K562 (cell line): ENCODE results near the gene DAD1. TPM values are rescaled to one million over a fixed set of nuclear protein-coding genes. Genes with fewer than 3 reads are reported as not detected.

Source experiments
- ATAC-seq: fragments of 200-7000 bp; cut with Tn5 transposase; 3 replicates; pipeline ENCODE4 v1.9.1; 2020; ENCODE audit warnings: moderate library complexity
- BruUV-seq: library from RNA; stranded (reverse); fragments of 400-500 nt; replicated peaks from 2 replicates; lab custom pipeline; 2021; lab: Mats Ljungman, UMichigan
- CTCF ChIA-PET: fragments of 300-600 bp; formaldehyde crosslinking; extraction: SDS; loops from one replicate; lab custom pipeline; 2021; ENCODE audit warnings: low intra/inter-chr PET ratio; lab: Yijun Ruan, JAX
- POLR2A ChIA-PET: fragments of 300-600, 350-650 bp; sonication (Branson Sonifier 250); formaldehyde crosslinking; extraction: SDS; loops from one replicate; lab custom pipeline; 2021; ENCODE audit warnings: antibody characterized with exemption, inconsistent platforms; lab: Yijun Ruan, JAX
- DNase-seq, 4 experiments: peaks; one replicate each; pipeline versions ENCODE4 v3.0.0 to v3.0.0-alpha.2; 2011 to 2018; ENCODE audit warnings: low spot score in 3 of 4, mixed read lengths in 3 of 4; ENCODE audit errors: extremely low read depth in 1 of 4
- FAIRE-seq: peaks from 2 replicates; lab custom pipeline; 2011; peaks lifted over from hg19 to GRCh38; lab: Jason Lieb, UNC
- H2AFZ ChIP-seq: 2 replicates; pipeline ENCODE4 v1.6.0; 2011; ENCODE audit warnings: low read depth, low read length, control low read depth, inconsistent platforms
- H3K27ac ChIP-seq: fragments of 200-600 bp; 3 replicates; pipeline ENCODE4 v1.8.0; 2011; ENCODE audit warnings: low read depth, mild to moderate bottlenecking, control low read depth, inconsistent platforms, low read length, moderate library complexity, mixed read lengths; ENCODE audit errors: extremely low read depth
- H3K27me3 ChIP-seq, 2 experiments: fragments of 300-600 bp in 1 of 2; 2 replicates in 1 of 2; 3 replicates in 1 of 2; pipeline versions ENCODE4 v1.6.0 to v1.8.0; 2011; ENCODE audit warnings: inconsistent platforms in 2 of 2, low read length in 2 of 2, mild to moderate bottlenecking in 1 of 2, mixed read lengths in 1 of 2, moderate library complexity in 1 of 2; ENCODE audit not compliant: control insufficient read depth in 2 of 2, insufficient read depth in 2 of 2
- H3K36me3 ChIP-seq: fragments of 300-600 bp; 3 replicates; pipeline ENCODE4 v1.8.0; 2011; ENCODE audit warnings: mild to moderate bottlenecking, low read length, inconsistent platforms; ENCODE audit not compliant: control insufficient read depth, insufficient read depth
- H3K4me1 ChIP-seq, 2 experiments: fragments of 200-600 bp in 1 of 2; replicated peaks in 1 of 2; 2 replicates in 1 of 2; 3 replicates in 1 of 2; pipeline versions ENCODE4 v1.5.1 to v1.8.0; 2011; ENCODE audit warnings: inconsistent platforms in 2 of 2, low read length in 2 of 2, mild to moderate bottlenecking in 1 of 2, mixed read lengths in 1 of 2, moderate library complexity in 1 of 2; ENCODE audit not compliant: control insufficient read depth in 2 of 2, insufficient read depth in 2 of 2
- H3K4me2 ChIP-seq: 2 replicates; pipeline ENCODE4 v1.6.1; 2011; ENCODE audit warnings: low read length, control low read depth, inconsistent platforms, mixed read lengths; ENCODE audit not compliant: insufficient read depth
- H3K4me3 ChIP-seq: fragments of 200-600 bp; sonication (generic), shearing (Covaris generic); 2 replicates; pipeline ENCODE4 v1.5.1; 2016; ENCODE audit warnings: control low read depth, inconsistent platforms
- H3K79me2 ChIP-seq: fragments of 200-600 bp; 3 replicates; pipeline ENCODE4 v1.8.0; 2011; ENCODE audit warnings: low read length, inconsistent platforms; ENCODE audit not compliant: control insufficient read depth, insufficient read depth
- H3K9ac ChIP-seq, 2 experiments: 2 replicates each; pipeline versions ENCODE4 v1.6.0 to v1.6.1; 2011; ENCODE audit warnings: low read depth in 2 of 2, low read length in 2 of 2, control low read depth in 1 of 2, inconsistent platforms in 1 of 2, mild to moderate bottlenecking in 1 of 2, mixed read lengths in 1 of 2; ENCODE audit not compliant: insufficient read depth in 1 of 2
- H3K9me1 ChIP-seq: one replicate; pipeline ENCODE4 v1.6.0; 2011; ENCODE audit warnings: inconsistent platforms, mild to moderate bottlenecking, low read length, moderate library complexity; ENCODE audit not compliant: control insufficient read depth, insufficient read depth
- H3K9me3 ChIP-seq: replicated peaks from 2 replicates; pipeline ENCODE4 v1.5.1; 2011; ENCODE audit warnings: low read depth, low read length, inconsistent platforms; ENCODE audit not compliant: control insufficient read depth, insufficient read depth
- H4K20me1 ChIP-seq: replicated peaks from 2 replicates; pipeline ENCODE4 v1.6.1; 2011; ENCODE audit warnings: low read length, inconsistent platforms, mixed read lengths; ENCODE audit not compliant: control insufficient read depth, insufficient read depth
- CREB3 ChIP-seq: fragments of 450-650 bp; conservative IDR thresholded peaks from 2 replicates; pipeline ENCODE4 v1.6.1; 2016; ENCODE audit warnings: missing genetic modification characterization, low read depth, mild to moderate bottlenecking, missing compliant biosample characterization, moderate library complexity
- E2F3 ChIP-seq: fragments of 250-450 bp; sonication (Bioruptor Pico); IDR thresholded peaks from 2 replicates; pipeline ENCODE4 v1.4.0; 2020; ENCODE audit warnings: mild to moderate bottlenecking
- FOXA3 ChIP-seq, 2 experiments: fragments of 450-650 bp in 1 of 2; sonication (generic) in 1 of 2; formaldehyde crosslinking; IDR thresholded peaks in 1 of 2; conservative IDR thresholded peaks in 1 of 2; 2 replicates each; pipeline versions ENCODE4 v1.4.0 to v1.8.0; 2020 to 2022; ENCODE audit warnings: mild to moderate bottlenecking in 2 of 2, missing genetic modification reagents in 1 of 2
- IRF2 ChIP-seq: sonication (generic); formaldehyde crosslinking; IDR thresholded peaks from 2 replicates; pipeline ENCODE4 v1.8.1; 2022; ENCODE audit warnings: mild to moderate bottlenecking, missing genetic modification reagents
- RBM17 ChIP-seq: fragments of 200-400 bp; formaldehyde crosslinking; IDR thresholded peaks from 2 replicates; pipeline ENCODE4 v1.6.1; 2017; ENCODE audit warnings: low read depth, mild to moderate bottlenecking, low read length, borderline replicate concordance
- SMAD4 ChIP-seq: fragments of 250-450 bp; sonication (Bioruptor Pico); conservative IDR thresholded peaks from 2 replicates; pipeline ENCODE4 v1.8.0; 2021; ENCODE audit warnings: inconsistent platforms, mild to moderate bottlenecking, moderate library complexity
- TSC22D4 ChIP-seq: fragments of 450-650 bp; IDR thresholded peaks from 2 replicates; pipeline ENCODE4 v1.6.1; 2016; ENCODE audit warnings: missing genetic modification characterization, missing biosample characterization, control low read depth
- YY1 ChIP-seq, 3 experiments: IDR thresholded peaks; 2 replicates each; pipeline ENCODE4 v1.6.1; 2011; ENCODE audit warnings: low read length in 2 of 3, mild to moderate bottlenecking in 2 of 3, moderate library complexity in 2 of 3, borderline replicate concordance in 1 of 3, control low read depth in 1 of 3, low read depth in 1 of 3; ENCODE audit not compliant: insufficient read depth in 3 of 3, insufficient replicate concordance in 2 of 3, control insufficient read depth in 1 of 3, insufficient read length in 1 of 3; ENCODE audit errors: extremely low read depth in 1 of 3
- ZNF324 ChIP-seq: fragments of 250-450 bp; sonication (Bioruptor Pico); IDR thresholded peaks from 2 replicates; pipeline ENCODE4 v1.4.0; 2020; ENCODE audit warnings: mild to moderate bottlenecking
- WGBS: fragments of 100-300 bp; shearing (Covaris generic); methylation state at CpG from one replicate; pipeline ENCODE4 v1.1.6; 2016; ENCODE audit warnings: low coverage, mixed read lengths; ENCODE audit not compliant: insufficient coverage; ENCODE audit errors: missing lambda C conversion rate; 5-methylcytosine and 5-hydroxymethylcytosine counted together
- in situ Hi-C: fragments of 300-500 bp; cut with MboI; formaldehyde crosslinking; loops from 4 replicates; pipeline ENCODE4 v1.15.0; 2018; ENCODE audit warnings: inconsistent platforms, mixed read lengths
- intact Hi-C: fragments of 100-400 bp; cut with micrococcal nuclease; formaldehyde crosslinking; loops from 2 replicates; pipeline ENCODE4 v1.14.2; 2022
- polyA plus RNA-seq, 8 experiments: library from polyadenylated mRNA; depleted of rRNA in 4 of 8; stranded (reverse) in 5 of 8; unstranded in 3 of 8; fragments of >200 nt; fragmentation: Nextera tagmentation in 2 of 8; fragmentation: Illumina TruSeq in 1 of 8; extraction: Ambion mirVana in 2 of 8; extraction: Trizol in 1 of 8; gene quantifications; 2 replicates each; pipeline versions ENCODE4 v1.2.1 to v1.2.3, GENCODE V29; 2011 to 2014; ENCODE audit warnings: inconsistent platforms in 1 of 8, missing spikeins in 1 of 8
- total RNA-seq, 7 experiments: library from RNA; depleted of rRNA in 6 of 7; stranded (reverse); fragments of >200 nt in 6 of 7; fragmentation: Illumina TruSeq in 2 of 7; extraction: Trizol in 2 of 7; gene quantifications; 2 replicates each; pipeline versions ENCODE4 v1.2.1 to v1.2.3, GENCODE V29; 2011 to 2021; ENCODE audit warnings: low replicate concordance in 1 of 7

The DAD1 gene
- total and polyA plus RNA-seq, 9 of the 15 experiments (the other 6 are each of a cell fraction or from before 2014, with no cell fraction given) = 104 to 617 (median 222) TPM

GRCh38 chr14:22607291-22607690 lies 18.3 kb upstream of the DAD1 start:
- Histone ChIP-seq H3K9me3 (no peaks in the 10 kb centered on the region), H3K27me3 (no peaks in the 10 kb centered on the region), H3K4me1 (no peaks in the 10 kb centered on the region), H3K27ac (no peak overlapping the region), H3K9ac (no peak overlapping the region), H3K4me3 (no peak overlapping the region), H3K36me3 (peaks cover 53% of the 10 kb centered on the region; the same call in 2 of the 3 replicates), H3K9me1 (no peaks in the 10 kb centered on the region), H4K20me1 (no peaks in the 10 kb centered on the region; the same call in 1 of the 2 replicates), H3K79me2 (no peaks in the 10 kb centered on the region), H3K4me2 (no peak overlapping the region), H2AFZ (no peak overlapping the region)
- TF ChIP-seq YY1 (IDR thresholded peaks at IDR 0.05; ENCODE audit: borderline replicate concordance in 1 of 3, control insufficient read depth in 1 of 3, extremely low read depth in 1 of 3, insufficient read depth in 3 of 3, insufficient read length in 1 of 3, insufficient replicate concordance in 2 of 3, low read depth in 1 of 3, low read length in 2 of 3) = no peak
- no peak for TF ChIP-seq RBM17
- FAIRE-seq (no peak), ATAC-seq (no peak), DNase-seq (no peak)
- in situ Hi-C loops = no loop called here
- no TSS peak for BruUV-seq
- WGBS = 84% methylated on average over 3 of the region's 3 CpGs
- ChIA-PET CTCF (no interaction called here), POLR2A (interaction anchor here (1.8 kb wide), 1 partner anchor 8 kb away, joined by 8 read pairs; the partner anchor contains the start of gene ABHD4)
- intact Hi-C loops = no loop called here

- DNase-seq = no peak
- Histone ChIP-seq H3K4me1 (no peaks in the 10 kb centered on the region; a peak in 1 of 5 replicates), H3K4me2 (no peak overlapping the region), H3K27me3 (no peaks in the 10 kb centered on the region)
- in situ Hi-C loops = no loop called here
- no peak for FAIRE-seq
- TF ChIP-seq CREB3 (tag) (no peak), TSC22D4 (tag) (no peak), ZNF324 (CRISPR knock-in tag) (no peak), IRF2 (CRISPR knock-in tag) (no peak), SMAD4 (CRISPR knock-in tag) (no peak), E2F3 (CRISPR knock-in tag) (no peak), FOXA3 (CRISPR knock-in tag; conservative IDR thresholded peaks at IDR 0.05 in 1 of 2, IDR thresholded peaks at IDR 0.05 in 1 of 2) (peak in 1 of 2 experiments; percentile 40; a peak in 1 of 4 replicates)
- TF ChIP-seq, all 486 proteins: peak for 1
- Histone ChIP-seq H3K9me1 (no peaks in the 10 kb centered on the region), H3K9me3 (no peaks in the 10 kb centered on the region), H3K4me3 (no peak overlapping the region), H3K36me3 (peaks cover 61% of the 10 kb centered on the region; the same call in 2 of the 3 replicates), H4K20me1 (no peaks in the 10 kb centered on the region; the same call in 1 of the 2 replicates), H2AFZ (no peak overlapping the region), H3K27ac (no peak overlapping the region), H3K9ac (no peak overlapping the region), H3K79me2 (no peaks in the 10 kb centered on the region)
- intact Hi-C loops = no loop called here
- WGBS = 59% methylated on average over 6 of the region's 6 CpGs
- ATAC-seq = no peak
- ChIA-PET CTCF (no interaction called here), POLR2A (no interaction called here)
- no TSS peak for BruUV-seq
These were observed 17.4 kb upstream of the DAD1 start for GRCh38 chr14:22606380-22606779.
